MM.1S (cell line): Measurements from ENCODE around the gene WNT8A.

Experiments used
- DNase-seq: peaks from one replicate; pipeline ENCODE4 v3.0.0-alpha.2; 2015
- H2AFZ ChIP-seq: fragments of 300-600 bp; sonication (generic); 2 replicates; pipeline ENCODE4 v1.6.0; 2016; ENCODE audit warnings: antibody characterized with exemption, low read length
- H3F3A ChIP-seq: fragments of 300-600 bp; sonication (generic); 2 replicates; pipeline ENCODE4 v1.6.1; 2016; ENCODE audit warnings: mild to moderate bottlenecking, antibody characterized with exemption, low read length, moderate library complexity, mixed read lengths; ENCODE audit not compliant: insufficient read depth
- H3K27ac ChIP-seq: fragments of 300-600 bp; sonication (generic); 2 replicates; pipeline ENCODE4 v1.5.1; 2016; ENCODE audit warnings: mild to moderate bottlenecking, low read length
- H3K27me3 ChIP-seq: fragments of 300-600 bp; sonication (generic); replicated peaks from 2 replicates; pipeline ENCODE4 v1.6.0; 2016; ENCODE audit warnings: low read length; ENCODE audit not compliant: insufficient read depth
- H3K36me3 ChIP-seq: fragments of 300-600 bp; sonication (generic); replicated peaks from 2 replicates; pipeline ENCODE4 v1.6.1; 2016; ENCODE audit warnings: mild to moderate bottlenecking, low read length, mixed read lengths; ENCODE audit not compliant: insufficient read depth
- H3K4me1 ChIP-seq: fragments of 300-600 bp; sonication (generic); 2 replicates; pipeline ENCODE4 v1.6.1; 2016; ENCODE audit warnings: low read length, mixed read lengths
- H3K4me2 ChIP-seq: fragments of 300-600 bp; sonication (generic); 2 replicates; pipeline ENCODE4 v1.6.0; 2016; ENCODE audit warnings: low read depth, low read length
- H3K4me3 ChIP-seq: fragments of 300-600 bp; sonication (generic); 2 replicates; pipeline ENCODE4 v1.5.1; 2016; ENCODE audit warnings: low read length, mixed read lengths
- H3K79me2 ChIP-seq: fragments of 300-600 bp; sonication (generic); 2 replicates; pipeline ENCODE4 v1.6.1; 2016; ENCODE audit warnings: mixed run types, low read length, mixed read lengths
- H3K9ac ChIP-seq: fragments of 300-600 bp; sonication (generic); 2 replicates; pipeline ENCODE4 v1.6.1; 2016; ENCODE audit warnings: low read length, mixed read lengths
- H3K9me2 ChIP-seq: fragments of 300-600 bp; sonication (generic); replicated peaks from 2 replicates; pipeline ENCODE4 v1.6.1; 2016; ENCODE audit warnings: mild to moderate bottlenecking, low read length, mixed read lengths; ENCODE audit not compliant: insufficient read depth
- H3K9me3 ChIP-seq: fragments of 300-600 bp; sonication (generic); replicated peaks from 2 replicates; pipeline ENCODE4 v1.6.1; 2016; ENCODE audit warnings: mild to moderate bottlenecking, low read length, mixed read lengths; ENCODE audit not compliant: insufficient read depth
- H4K20me1 ChIP-seq: fragments of 300-600 bp; sonication (generic); 2 replicates; pipeline ENCODE4 v1.6.1; 2016; ENCODE audit warnings: mild to moderate bottlenecking, low read length, moderate library complexity, mixed read lengths; ENCODE audit not compliant: insufficient read depth
- EZH2 ChIP-seq: fragments of 300-600 bp; sonication (generic); optimal IDR thresholded peaks from 2 replicates; pipeline ENCODE3; 2017; ENCODE audit warnings: low read depth, mild to moderate bottlenecking, antibody characterized with exemption, low read length, mixed read lengths
- EZH2phosphoT487 ChIP-seq: fragments of 300-600 bp; sonication (generic); IDR thresholded peaks from 2 replicates; pipeline ENCODE4 v1.6.1; 2018; ENCODE audit warnings: antibody characterized with exemption, low read length
- TF ChIP-seq, protein P1 (sequence below): fragments of 300-600 bp; sonication (generic); IDR thresholded peaks from 2 replicates; pipeline ENCODE4 v1.5.1; 2016; ENCODE audit warnings: antibody characterized with exemption, low read length, mixed read lengths

The WNT8A gene

DNA sequence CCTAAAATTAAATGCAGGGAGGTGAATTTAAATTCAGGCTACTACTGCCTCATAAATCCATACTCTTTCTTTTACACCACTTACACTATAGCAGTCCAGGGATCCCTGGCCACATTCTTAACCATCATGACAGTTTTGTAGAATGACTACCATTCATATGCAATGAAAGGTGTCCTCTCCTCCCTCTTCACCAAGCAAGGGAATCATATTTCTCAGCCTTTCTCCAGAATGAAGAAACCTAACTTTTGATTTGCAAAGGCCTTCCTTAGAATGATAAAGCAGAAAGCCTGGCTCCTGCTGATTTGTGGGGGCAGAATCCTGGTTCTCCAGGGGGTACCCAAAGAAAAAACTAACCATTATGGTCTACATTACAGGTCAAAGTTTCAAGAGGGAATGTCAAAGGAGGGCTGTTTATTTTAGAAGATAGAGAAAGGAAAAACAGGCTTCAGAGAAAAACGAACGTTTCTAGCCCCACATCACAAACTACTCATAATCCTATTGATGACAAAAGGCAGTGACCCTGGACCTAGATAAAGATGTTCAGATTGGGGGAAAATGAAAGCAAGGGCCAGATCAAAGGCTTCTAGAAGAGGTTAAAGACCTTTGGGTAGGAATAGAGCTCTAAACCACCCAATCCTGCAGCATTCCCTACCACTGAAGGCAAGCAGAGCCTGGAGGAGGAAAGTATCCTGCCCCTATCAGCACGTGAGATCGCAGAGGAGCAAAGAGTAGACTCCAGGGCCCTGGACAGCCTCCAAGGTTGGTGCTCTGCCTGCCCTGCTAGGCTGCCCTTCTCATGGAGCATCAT is 11.5 kb downstream of the WNT8A start:
- H3K4me2 ChIP-seq: no peak overlapping the region
- no peaks in the 10 kb centered on the region for H3K9me3 ChIP-seq
- DNase-seq: no peak
- H3K4me3 ChIP-seq: no peak overlapping the region
- no peaks in the 10 kb centered on the region for H3K4me1 ChIP-seq
- H3K36me3 ChIP-seq: no peaks in the 10 kb centered on the region
- H3K9ac ChIP-seq: no peak overlapping the region
- no peaks in the 10 kb centered on the region for H3K79me2 ChIP-seq
- H3K27ac ChIP-seq: no peak overlapping the region
- TF ChIP-seq EZH2 (no peak), EZH2phosphoT487 (no peak)
- TF ChIP-seq, protein P1, sequence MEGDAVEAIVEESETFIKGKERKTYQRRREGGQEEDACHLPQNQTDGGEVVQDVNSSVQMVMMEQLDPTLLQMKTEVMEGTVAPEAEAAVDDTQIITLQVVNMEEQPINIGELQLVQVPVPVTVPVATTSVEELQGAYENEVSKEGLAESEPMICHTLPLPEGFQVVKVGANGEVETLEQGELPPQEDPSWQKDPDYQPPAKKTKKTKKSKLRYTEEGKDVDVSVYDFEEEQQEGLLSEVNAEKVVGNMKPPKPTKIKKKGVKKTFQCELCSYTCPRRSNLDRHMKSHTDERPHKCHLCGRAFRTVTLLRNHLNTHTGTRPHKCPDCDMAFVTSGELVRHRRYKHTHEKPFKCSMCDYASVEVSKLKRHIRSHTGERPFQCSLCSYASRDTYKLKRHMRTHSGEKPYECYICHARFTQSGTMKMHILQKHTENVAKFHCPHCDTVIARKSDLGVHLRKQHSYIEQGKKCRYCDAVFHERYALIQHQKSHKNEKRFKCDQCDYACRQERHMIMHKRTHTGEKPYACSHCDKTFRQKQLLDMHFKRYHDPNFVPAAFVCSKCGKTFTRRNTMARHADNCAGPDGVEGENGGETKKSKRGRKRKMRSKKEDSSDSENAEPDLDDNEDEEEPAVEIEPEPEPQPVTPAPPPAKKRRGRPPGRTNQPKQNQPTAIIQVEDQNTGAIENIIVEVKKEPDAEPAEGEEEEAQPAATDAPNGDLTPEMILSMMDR: no peak
- H2AFZ ChIP-seq: no peak overlapping the region
- no peaks in the 10 kb centered on the region for H3K9me2 ChIP-seq
- H3F3A ChIP-seq: no peaks in the 10 kb centered on the region
- H4K20me1 ChIP-seq: no peaks in the 10 kb centered on the region
- no peaks in the 10 kb centered on the region for H3K27me3 ChIP-seq

DNA sequence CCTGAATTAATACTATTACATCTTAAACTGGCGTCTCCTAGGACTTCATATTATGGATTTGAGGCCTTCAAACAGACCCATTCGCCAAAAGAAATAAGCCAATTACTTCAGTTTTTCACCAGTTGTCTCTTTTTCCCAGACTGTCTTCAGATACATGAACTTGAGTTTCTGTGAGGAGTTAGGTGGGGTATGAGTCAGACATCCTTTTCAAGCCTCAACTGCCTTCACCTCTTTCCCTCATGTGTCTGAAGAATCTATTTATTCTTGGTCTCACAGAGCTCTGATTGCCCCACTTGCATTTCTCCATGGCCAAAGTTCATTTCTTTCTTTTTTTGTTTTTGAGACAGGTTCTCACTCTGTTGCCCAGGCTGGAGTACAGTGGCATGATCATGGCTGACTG is 12.5 kb downstream of the WNT8A start:
- Histone ChIP-seq H3K9me2 (no peaks in the 10 kb centered on the region), H3F3A (no peaks in the 10 kb centered on the region), H4K20me1 (no peaks in the 10 kb centered on the region), H3K27ac (no peak overlapping the region), H3K27me3 (no peaks in the 10 kb centered on the region), H3K79me2 (no peaks in the 10 kb centered on the region), H3K9ac (no peak overlapping the region), H3K9me3 (no peaks in the 10 kb centered on the region), H2AFZ (no peak overlapping the region), H3K4me1 (no peaks in the 10 kb centered on the region), H3K4me2 (no peak overlapping the region), H3K36me3 (no peaks in the 10 kb centered on the region), H3K4me3 (no peak overlapping the region)
- TF ChIP-seq EZH2phosphoT487 (no peak), EZH2 (no peak)
- no peak for DNase-seq

DNA sequence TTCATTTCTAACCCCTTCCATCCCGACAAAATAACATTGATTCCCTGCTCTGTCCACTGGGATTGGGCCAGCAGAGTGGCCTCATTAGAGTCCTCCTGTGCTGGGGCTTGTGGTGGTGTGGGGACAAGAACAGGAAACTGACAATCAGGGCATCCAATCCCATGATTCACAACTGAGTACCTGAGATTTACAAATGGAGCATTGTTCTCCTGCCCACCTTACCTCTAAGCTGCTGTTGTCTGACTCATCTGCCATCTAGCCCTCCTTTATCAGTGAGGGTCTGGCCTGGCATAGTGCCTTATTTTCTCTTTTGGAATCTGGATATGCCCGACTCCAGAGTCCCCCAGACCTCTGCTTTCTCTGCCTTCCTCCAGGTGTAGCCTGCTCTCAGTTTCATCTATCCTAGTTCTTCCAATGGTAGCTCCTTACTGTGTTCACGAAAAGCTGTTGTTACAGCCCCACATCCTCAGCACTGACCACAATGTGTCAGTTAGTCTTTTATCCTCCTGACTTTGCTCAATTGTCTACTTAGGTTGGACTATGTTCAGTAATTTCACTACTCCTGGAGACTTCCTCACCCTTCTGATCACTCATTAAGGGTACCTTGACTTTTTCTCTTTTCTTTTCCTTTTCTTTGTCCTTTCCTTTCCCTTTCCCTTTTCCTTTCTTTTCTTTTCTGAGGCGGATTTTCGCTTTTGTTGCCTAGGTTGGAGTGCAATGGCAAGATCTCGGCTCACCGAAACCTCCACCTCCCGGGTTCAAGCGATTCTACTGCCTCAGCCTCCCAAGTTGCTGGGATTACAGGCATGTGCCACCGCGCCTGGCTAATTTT is 13.4 kb downstream of the WNT8A start:
- Histone ChIP-seq H3K4me1 (no peaks in the 10 kb centered on the region), H2AFZ (no peak overlapping the region), H3F3A (no peaks in the 10 kb centered on the region), H4K20me1 (no peaks in the 10 kb centered on the region), H3K9me2 (no peaks in the 10 kb centered on the region), H3K27ac (no peak overlapping the region), H3K79me2 (no peaks in the 10 kb centered on the region), H3K4me2 (no peak overlapping the region), H3K9ac (no peak overlapping the region), H3K27me3 (no peaks in the 10 kb centered on the region), H3K4me3 (no peak overlapping the region), H3K36me3 (no peaks in the 10 kb centered on the region), H3K9me3 (no peaks in the 10 kb centered on the region)
- TF ChIP-seq, protein P1: no peak
- no peak for TF ChIP-seq EZH2
- TF ChIP-seq EZH2phosphoT487: no peak
- no peak for DNase-seq
